ENCODE measurements around the gene DNAH2. TPM values are rescaled to one million over a fixed set of nuclear protein-coding genes. Genes with fewer than 3 reads are reported as not detected.

DNAH2 gene
- total RNA-seq, 1 experiment from 2014 or later: not detected

GRCh38 chr17:7712111-7712771 lies 5.3 kb upstream of the DNAH2 start:
- Histone ChIP-seq H3K4me3 (no peak overlapping the region), H3K9me3 (no peaks in the 10 kb centered on the region), H3K36me3 (no peaks in the 10 kb centered on the region), H3K27me3 (peaks cover 16% of the 10 kb centered on the region)
- DNase-seq: no peak

GRCh38 chr17:7713782-7714181 lies 3.8 kb upstream of the DNAH2 start:
- H3K4me3 ChIP-seq: no peak overlapping the region
- H3K27me3 ChIP-seq: peaks cover 21% of the 10 kb centered on the region
- H3K36me3 ChIP-seq: no peaks in the 10 kb centered on the region
- no peaks in the 10 kb centered on the region for H3K9me3 ChIP-seq
- no peak for DNase-seq

- H3K27me3 ChIP-seq: peaks cover 31% of the 10 kb centered on the region
- no peak for DNase-seq
Measured at GRCh38 chr17:7714721-7715594, 2.6 kb upstream of the DNAH2 start.

GRCh38 chr17:7715936-7716886 lies 1.3 kb upstream of the DNAH2 start:
- H3K4me3 ChIP-seq: peak overlapping the region; percentile 63
- H3K27me3 ChIP-seq: peaks cover 35% of the 10 kb centered on the region
- no peak for DNase-seq
- H3K36me3 ChIP-seq: no peaks in the 10 kb centered on the region
- no peaks in the 10 kb centered on the region for H3K9me3 ChIP-seq

More at GRCh38 chr17:7714721-7715594, 2.6 kb upstream of the DNAH2 start:
- Histone ChIP-seq H3K36me3 (no peaks in the 10 kb centered on the region), H3K4me3 (no peak overlapping the region), H3K9me3 (no peaks in the 10 kb centered on the region)

GRCh38 chr17:7717756-7718350 lies 309 bp downstream of the DNAH2 start:
- Histone ChIP-seq H3K36me3 (no peaks in the 10 kb centered on the region), H3K9me3 (no peaks in the 10 kb centered on the region), H3K4me3 (peak overlapping the region; percentile 63), H3K27me3 (peaks cover 38% of the 10 kb centered on the region)
- no peak for DNase-seq

- H3K9me3 ChIP-seq: no peaks in the 10 kb centered on the region
- no peak for DNase-seq
- H3K36me3 ChIP-seq: no peaks in the 10 kb centered on the region
- H3K27me3 ChIP-seq: peaks cover 46% of the 10 kb centered on the region
- no peak overlapping the region for H3K4me3 ChIP-seq
Measured at GRCh38 chr17:7719661-7720060, 2.1 kb downstream of the DNAH2 start.

- Histone ChIP-seq H3K36me3 (no peaks in the 10 kb centered on the region), H3K9me3 (no peaks in the 10 kb centered on the region), H3K4me3 (no peak overlapping the region), H3K27me3 (peaks cover 46% of the 10 kb centered on the region)
- no peak for DNase-seq
Measured at GRCh38 chr17:7720125-7720524, 2.6 kb downstream of the DNAH2 start.

- DNase-seq: no peak
- Histone ChIP-seq H3K9me3 (no peaks in the 10 kb centered on the region), H3K27me3 (peaks cover 46% of the 10 kb centered on the region), H3K4me3 (no peak overlapping the region), H3K36me3 (no peaks in the 10 kb centered on the region)
Measured at GRCh38 chr17:7721612-7722011, 4.1 kb downstream of the DNAH2 start.

GRCh38 chr17:7727886-7728285 lies 10.3 kb downstream of the DNAH2 start:
- Histone ChIP-seq H3K4me3 (no peak overlapping the region), H3K9me3 (no peaks in the 10 kb centered on the region), H3K36me3 (no peaks in the 10 kb centered on the region), H3K27me3 (peaks cover 10% of the 10 kb centered on the region)
- DNase-seq: no peak

GRCh38 chr17:7729816-7730215 lies 12.3 kb downstream of the DNAH2 start:
- H3K9me3 ChIP-seq: no peaks in the 10 kb centered on the region
- no peaks in the 10 kb centered on the region; the same call in 1 of the 2 replicates for H3K27me3 ChIP-seq
- no peaks in the 10 kb centered on the region for H3K36me3 ChIP-seq
- no peak overlapping the region for H3K4me3 ChIP-seq
- no peak for DNase-seq

GRCh38 chr17:7732981-7733539 lies 15.5 kb downstream of the DNAH2 start:
- DNase-seq: no peak
- Histone ChIP-seq H3K4me3 (no peak overlapping the region), H3K9me3 (no peaks in the 10 kb centered on the region), H3K27me3 (peaks cover 13% of the 10 kb centered on the region), H3K36me3 (no peaks in the 10 kb centered on the region)

- H3K27me3 ChIP-seq: peaks cover 26% of the 10 kb centered on the region
- DNase-seq: no peak
- H3K36me3 ChIP-seq: no peaks in the 10 kb centered on the region
- no peak overlapping the region for H3K4me3 ChIP-seq
- H3K9me3 ChIP-seq: no peaks in the 10 kb centered on the region
Measured at GRCh38 chr17:7737601-7738000, 20.1 kb downstream of the DNAH2 start.

GRCh38 chr17:7739746-7740145 lies 22.2 kb downstream of the DNAH2 start:
- peaks cover 26% of the 10 kb centered on the region for H3K27me3 ChIP-seq
- no peak for DNase-seq
- no peaks in the 10 kb centered on the region for H3K36me3 ChIP-seq
- no peaks in the 10 kb centered on the region for H3K9me3 ChIP-seq
- no peak overlapping the region for H3K4me3 ChIP-seq

GRCh38 chr17:7740481-7741001 lies 23.0 kb downstream of the DNAH2 start:
- no peaks in the 10 kb centered on the region for H3K36me3 ChIP-seq
- peaks cover 22% of the 10 kb centered on the region for H3K27me3 ChIP-seq
- DNase-seq: no peak
- no peaks in the 10 kb centered on the region for H3K9me3 ChIP-seq
- H3K4me3 ChIP-seq: no peak overlapping the region

- H3K27me3 ChIP-seq: peaks cover 13% of the 10 kb centered on the region
- DNase-seq: no peak
- no peak overlapping the region for H3K4me3 ChIP-seq
- H3K36me3 ChIP-seq: no peaks in the 10 kb centered on the region
- H3K9me3 ChIP-seq: 0 out of 2 replicates have a peak, but pooled peaks cover 2% of the 10 kb centered on the region
Measured at GRCh38 chr17:7742729-7743128, 25.2 kb downstream of the DNAH2 start.

GRCh38 chr17:7744416-7744815 lies 26.9 kb downstream of the DNAH2 start:
- H3K9me3 ChIP-seq: peaks cover 4% of the 10 kb centered on the region

More at GRCh38 chr17:7744416-7744815, 26.9 kb downstream of the DNAH2 start:
- H3K36me3 ChIP-seq: no peaks in the 10 kb centered on the region
- no peak overlapping the region for H3K4me3 ChIP-seq
- H3K27me3 ChIP-seq: peaks cover 9% of the 10 kb centered on the region
- no peak for DNase-seq
